ENCODE data around the gene OSBPL1A. TPM values are rescaled to one million over a fixed set of nuclear protein-coding genes. Genes with fewer than 3 reads are reported as not detected.
A peak's percentile ranks its signal among the peaks of the same experiment; 100 is the strongest.

The OSBPL1A gene
- total and polyA plus RNA-seq, 2 of the 8 experiments (the other 6 are each of a cell fraction or from before 2014, with no cell fraction given): 53.2 to 74.9 TPM

- no peak for TF ChIP-seq SIN3A (conservative IDR thresholded peaks at IDR 0.05 in 1 of 2, IDR thresholded peaks at IDR 0.05 in 1 of 2; ENCODE audit: low read depth in 1 of 2, low read length in 2 of 2)
- no peak for TF ChIP-seq YY1 (IDR thresholded peaks at IDR 0.05; ENCODE audit: low read depth, low read length)
- 0 out of 4 replicates have a peak, but pooled peaks of 1 of the 2 experiments have one; percentile 7 for TF ChIP-seq HDAC2 (IDR thresholded peaks at IDR 0.05; ENCODE audit: borderline replicate concordance in 1 of 2, low read depth in 2 of 2, low read length in 2 of 2)
- TF ChIP-seq NANOG (IDR thresholded peaks at IDR 0.05; ENCODE audit: insufficient read depth, low read depth, low read length, poor library complexity, severe bottlenecking): no peak
- no peak for TF ChIP-seq HDAC6 (IDR thresholded peaks at IDR 0.05; ENCODE audit: low read depth, low read length)
- no peak for TF ChIP-seq CBX8 (IDR thresholded peaks at IDR 0.05; ENCODE audit: borderline replicate concordance, low read depth, low read length)
- no peak for TF ChIP-seq TAF1 (IDR thresholded peaks at IDR 0.05; ENCODE audit: low read depth, low read length)
- no peak for TF ChIP-seq GABPA (IDR thresholded peaks at IDR 0.05; ENCODE audit: borderline replicate concordance, insufficient read depth, low read length)
- TF ChIP-seq RNF2 (IDR thresholded peaks at IDR 0.05; ENCODE audit: borderline replicate concordance, low read depth, low read length, missing control alignments, poor library complexity, severe bottlenecking): no peak
- TF ChIP-seq CBX5 (IDR thresholded peaks at IDR 0.05; ENCODE audit: low read depth, low read length): no peak
- no peak for TF ChIP-seq EP300 (IDR thresholded peaks at IDR 0.05; ENCODE audit: borderline replicate concordance in 1 of 2, low read depth in 2 of 2, low read length in 2 of 2)
- TF ChIP-seq USF2 (IDR thresholded peaks at IDR 0.05; ENCODE audit: low read length): peak; percentile 62; the same call in 1 of the 2 replicates
- TF ChIP-seq BRCA1 (IDR thresholded peaks at IDR 0.05; ENCODE audit: low read depth, low read length): no peak
Observed at GRCh38 chr18:24397131-24397693, 412 bp downstream of the OSBPL1A start (continued).
